HG02981 (cell line): ENCODE data around the gene SPATS2L.

Experiments used
- ATAC-seq: cut with Tn5 transposase; IDR thresholded peaks from one replicate; pipeline ENCODE4 v1.9.1; 2021; ENCODE audit warnings: mild to moderate bottlenecking, moderate library complexity; ENCODE audit not compliant: unreplicated experiment

Gene SPATS2L

GRCh38 chr2:200435379-200435778, 128.9 kb downstream of the SPATS2L start:
- ATAC-seq: no peak

GRCh38 chr2:200438251-200438650, 131.8 kb downstream of the SPATS2L start:
- no peak for ATAC-seq

- ATAC-seq: no peak
These were observed 132.4 kb downstream of the SPATS2L start for GRCh38 chr2:200438846-200439245.

- ATAC-seq: no peak
These were observed 133.5 kb downstream of the SPATS2L start for GRCh38 chr2:200439981-200440380.

- no peak for ATAC-seq
These were observed 136.0 kb downstream of the SPATS2L start for GRCh38 chr2:200442471-200442870.

GRCh38 chr2:200443376-200443775, 136.9 kb downstream of the SPATS2L start:
- no peak for ATAC-seq

- ATAC-seq: no peak
These were observed 137.4 kb downstream of the SPATS2L start for GRCh38 chr2:200443916-200444315.

GRCh38 chr2:200444530-200444929, 138.0 kb downstream of the SPATS2L start:
- ATAC-seq: no peak

- no peak for ATAC-seq
These were observed 138.8 kb downstream of the SPATS2L start for GRCh38 chr2:200445284-200445683.

GRCh38 chr2:200446612-200447011, 140.1 kb downstream of the SPATS2L start:
- ATAC-seq: no peak

- ATAC-seq: no peak
These were observed 140.8 kb downstream of the SPATS2L start for GRCh38 chr2:200447139-200447855.

GRCh38 chr2:200448455-200448854, 142.0 kb downstream of the SPATS2L start:
- no peak for ATAC-seq

- ATAC-seq: no peak
These were observed 142.7 kb downstream of the SPATS2L start for GRCh38 chr2:200449149-200449548.

- ATAC-seq: no peak
These were observed 143.8 kb downstream of the SPATS2L start for GRCh38 chr2:200450288-200450687.

- ATAC-seq: no peak
These were observed 145.0 kb downstream of the SPATS2L start for GRCh38 chr2:200451511-200451910.

- no peak for ATAC-seq
These were observed 145.9 kb downstream of the SPATS2L start for GRCh38 chr2:200452377-200452776.

- no peak for ATAC-seq
These were observed 146.8 kb downstream of the SPATS2L start for GRCh38 chr2:200453142-200453852.

- ATAC-seq: no peak
These were observed 147.5 kb downstream of the SPATS2L start for GRCh38 chr2:200453853-200454534.

GRCh38 chr2:200454927-200455801, 148.7 kb downstream of the SPATS2L start:
- peak; percentile 88 for ATAC-seq

GRCh38 chr2:200455958-200456421, 149.5 kb downstream of the SPATS2L start:
- peak; percentile 49 for ATAC-seq

- ATAC-seq: no peak
These were observed 150.1 kb downstream of the SPATS2L start for GRCh38 chr2:200456567-200456966.
